Ishikawa (cell line): ENCODE data around the gene COMT.

ENCODE experiments used
- CEBPB ChIP-seq: IDR thresholded peaks from 2 replicates; pipeline ENCODE4 v1.6.1; 2012
- CREB1 ChIP-seq: IDR thresholded peaks from 2 replicates; pipeline ENCODE4 v1.6.1; 2012; ENCODE audit warnings: low read depth
- EGR1 ChIP-seq: IDR thresholded peaks from 2 replicates; pipeline ENCODE4 v1.6.1; 2012
- EP300 ChIP-seq: IDR thresholded peaks from 2 replicates; pipeline ENCODE4 v1.6.1; 2012; ENCODE audit warnings: borderline replicate concordance
- FOXM1 ChIP-seq: IDR thresholded peaks from 2 replicates; pipeline ENCODE4 v1.6.1; 2012; ENCODE audit warnings: low read depth, borderline replicate concordance
- NFIC ChIP-seq: IDR thresholded peaks from 2 replicates; pipeline ENCODE4 v1.6.1; 2012
- RAD21 ChIP-seq: IDR thresholded peaks from 2 replicates; pipeline ENCODE4 v1.6.1; 2012; ENCODE audit warnings: low read depth
- TAF1 ChIP-seq: IDR thresholded peaks from 2 replicates; pipeline ENCODE4 v1.6.1; 2012; ENCODE audit warnings: low read depth, mild to moderate bottlenecking
- TCF12 ChIP-seq: IDR thresholded peaks from 2 replicates; pipeline ENCODE4 v1.6.1; 2012; ENCODE audit warnings: low read depth
- TEAD4 ChIP-seq: IDR thresholded peaks from 2 replicates; pipeline ENCODE4 v1.6.1; 2012
- YY1 ChIP-seq: IDR thresholded peaks from 2 replicates; pipeline ENCODE4 v1.6.1; 2012; ENCODE audit warnings: low read depth
- ZBTB7A ChIP-seq: IDR thresholded peaks from 2 replicates; pipeline ENCODE4 v1.6.1; 2012; ENCODE audit warnings: low read depth
- TF ChIP-seq, protein P1 (sequence below): IDR thresholded peaks from 2 replicates; pipeline ENCODE4 v1.6.1; 2012
- TF ChIP-seq, protein P2 (sequence below): IDR thresholded peaks from 2 replicates; pipeline ENCODE4 v1.6.1; 2012
- TF ChIP-seq, protein P3 (sequence below): IDR thresholded peaks from 2 replicates; pipeline ENCODE4 v1.6.1; 2012; ENCODE audit warnings: low read depth, mild to moderate bottlenecking

The COMT gene

DNA sequence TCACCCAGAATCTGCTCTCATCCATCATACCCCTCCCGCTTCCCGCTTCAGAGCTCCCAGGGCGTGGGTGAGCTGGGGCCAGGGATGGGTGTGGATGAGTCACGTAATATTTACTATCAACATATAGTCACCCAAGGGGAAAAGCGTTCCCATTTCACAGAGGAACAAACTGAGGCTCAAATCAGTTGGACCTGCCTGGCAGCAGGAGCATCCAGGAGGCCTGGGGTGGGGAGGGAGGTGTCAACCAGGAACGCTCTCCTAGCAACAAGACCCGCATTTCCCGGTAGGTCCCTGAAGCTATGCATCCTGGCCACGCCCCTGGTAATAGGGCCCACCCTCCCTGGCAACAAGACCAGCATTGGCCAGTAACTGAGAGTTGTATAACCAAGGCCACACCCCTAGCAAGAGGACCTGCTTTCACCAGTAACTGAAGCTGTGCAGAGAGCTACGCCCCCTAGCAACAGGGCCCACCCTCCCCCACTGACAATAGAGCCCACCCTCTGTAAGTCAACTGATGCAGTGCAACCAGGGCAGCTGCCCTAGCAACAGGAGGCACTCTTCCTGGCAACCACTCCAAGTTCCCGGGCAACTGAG lies 32.8 kb downstream of the COMT start:
- 0 out of 2 replicates have a peak, but pooled peaks have one; percentile 8 for TF ChIP-seq EP300
- TF ChIP-seq CEBPB = no peak
- no peak for TF ChIP-seq TAF1
- TF ChIP-seq RAD21 = no peak
- 0 out of 2 replicates have a peak, but pooled peaks have one; percentile 45 for TF ChIP-seq TCF12
- TF ChIP-seq EGR1 = no peak
- peak; percentile 15; the same call in 1 of the 2 replicates for TF ChIP-seq NFIC
- TF ChIP-seq YY1 = no peak
- TF ChIP-seq, protein P1, sequence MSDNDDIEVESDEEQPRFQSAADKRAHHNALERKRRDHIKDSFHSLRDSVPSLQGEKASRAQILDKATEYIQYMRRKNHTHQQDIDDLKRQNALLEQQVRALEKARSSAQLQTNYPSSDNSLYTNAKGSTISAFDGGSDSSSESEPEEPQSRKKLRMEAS = peak; percentile 31; the same call in 1 of the 2 replicates
- no peak for TF ChIP-seq FOXM1
- peak; percentile 22; the same call in 1 of the 2 replicates for TF ChIP-seq ZBTB7A
- TF ChIP-seq, protein P2, sequence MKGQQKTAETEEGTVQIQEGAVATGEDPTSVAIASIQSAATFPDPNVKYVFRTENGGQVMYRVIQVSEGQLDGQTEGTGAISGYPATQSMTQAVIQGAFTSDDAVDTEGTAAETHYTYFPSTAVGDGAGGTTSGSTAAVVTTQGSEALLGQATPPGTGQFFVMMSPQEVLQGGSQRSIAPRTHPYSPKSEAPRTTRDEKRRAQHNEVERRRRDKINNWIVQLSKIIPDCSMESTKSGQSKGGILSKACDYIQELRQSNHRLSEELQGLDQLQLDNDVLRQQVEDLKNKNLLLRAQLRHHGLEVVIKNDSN = no peak
- TF ChIP-seq CREB1 = no peak
- TF ChIP-seq, protein P3, sequence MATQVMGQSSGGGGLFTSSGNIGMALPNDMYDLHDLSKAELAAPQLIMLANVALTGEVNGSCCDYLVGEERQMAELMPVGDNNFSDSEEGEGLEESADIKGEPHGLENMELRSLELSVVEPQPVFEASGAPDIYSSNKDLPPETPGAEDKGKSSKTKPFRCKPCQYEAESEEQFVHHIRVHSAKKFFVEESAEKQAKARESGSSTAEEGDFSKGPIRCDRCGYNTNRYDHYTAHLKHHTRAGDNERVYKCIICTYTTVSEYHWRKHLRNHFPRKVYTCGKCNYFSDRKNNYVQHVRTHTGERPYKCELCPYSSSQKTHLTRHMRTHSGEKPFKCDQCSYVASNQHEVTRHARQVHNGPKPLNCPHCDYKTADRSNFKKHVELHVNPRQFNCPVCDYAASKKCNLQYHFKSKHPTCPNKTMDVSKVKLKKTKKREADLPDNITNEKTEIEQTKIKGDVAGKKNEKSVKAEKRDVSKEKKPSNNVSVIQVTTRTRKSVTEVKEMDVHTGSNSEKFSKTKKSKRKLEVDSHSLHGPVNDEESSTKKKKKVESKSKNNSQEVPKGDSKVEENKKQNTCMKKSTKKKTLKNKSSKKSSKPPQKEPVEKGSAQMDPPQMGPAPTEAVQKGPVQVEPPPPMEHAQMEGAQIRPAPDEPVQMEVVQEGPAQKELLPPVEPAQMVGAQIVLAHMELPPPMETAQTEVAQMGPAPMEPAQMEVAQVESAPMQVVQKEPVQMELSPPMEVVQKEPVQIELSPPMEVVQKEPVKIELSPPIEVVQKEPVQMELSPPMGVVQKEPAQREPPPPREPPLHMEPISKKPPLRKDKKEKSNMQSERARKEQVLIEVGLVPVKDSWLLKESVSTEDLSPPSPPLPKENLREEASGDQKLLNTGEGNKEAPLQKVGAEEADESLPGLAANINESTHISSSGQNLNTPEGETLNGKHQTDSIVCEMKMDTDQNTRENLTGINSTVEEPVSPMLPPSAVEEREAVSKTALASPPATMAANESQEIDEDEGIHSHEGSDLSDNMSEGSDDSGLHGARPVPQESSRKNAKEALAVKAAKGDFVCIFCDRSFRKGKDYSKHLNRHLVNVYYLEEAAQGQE = no peak
- no peak for TF ChIP-seq TEAD4

DNA sequence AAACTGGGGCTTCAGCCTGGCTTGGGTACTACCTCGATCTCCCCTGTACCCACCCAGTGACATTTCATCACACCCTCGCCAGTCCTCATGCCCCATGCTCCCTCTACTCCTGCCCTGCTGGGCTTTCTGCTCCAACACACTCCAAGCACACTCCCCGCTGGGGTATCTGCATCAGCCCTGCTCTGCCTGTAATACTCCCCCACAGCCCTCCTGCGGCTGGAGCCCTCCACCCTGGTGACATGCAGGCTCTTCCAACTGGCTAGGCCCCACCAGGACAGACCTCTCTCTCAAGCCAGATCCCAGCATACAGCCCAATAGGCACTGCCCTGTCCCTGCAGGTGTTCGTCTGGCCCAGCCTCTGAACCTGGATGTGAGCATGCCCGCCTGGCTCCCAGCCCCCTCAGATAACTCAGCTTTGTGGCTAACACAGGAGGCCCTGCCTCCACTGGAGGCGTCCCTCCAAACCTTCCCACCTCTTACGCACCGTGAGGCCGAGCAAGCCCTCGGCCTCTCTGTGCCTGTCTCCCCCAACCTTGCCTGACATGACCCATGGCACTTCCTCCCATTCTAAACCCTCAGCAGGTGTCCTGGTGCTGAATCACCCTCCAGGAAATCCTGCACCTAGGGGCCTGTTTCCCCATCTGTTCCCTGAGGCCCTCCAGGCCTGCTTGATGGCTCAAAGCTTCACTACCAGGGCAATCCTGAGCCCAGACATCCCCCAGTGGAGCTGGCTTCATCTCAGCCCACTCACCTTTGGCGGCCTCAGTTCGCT lies 33.5 kb downstream of the COMT start:
- TF ChIP-seq, protein P3 = no peak
- 0 out of 2 replicates have a peak, but pooled peaks have one; percentile 2 for TF ChIP-seq ZBTB7A
- peak; percentile 84 for TF ChIP-seq EP300
- TF ChIP-seq TCF12 = peak; percentile 89
- TF ChIP-seq TEAD4 = 0 out of 2 replicates have a peak, but pooled peaks have one; percentile 12
- TF ChIP-seq, protein P2 = no peak
- no peak; the same call in 1 of the 2 replicates for TF ChIP-seq NFIC
- TF ChIP-seq EGR1 = peak; percentile 31; the same call in 1 of the 2 replicates
- TF ChIP-seq CEBPB = no peak; the same call in 1 of the 2 replicates
- TF ChIP-seq RAD21 = peak; percentile 17; the same call in 1 of the 2 replicates
- TF ChIP-seq, protein P1 = peak; percentile 63
- 0 out of 2 replicates have a peak, but pooled peaks have one; percentile 24 for TF ChIP-seq TAF1

DNA sequence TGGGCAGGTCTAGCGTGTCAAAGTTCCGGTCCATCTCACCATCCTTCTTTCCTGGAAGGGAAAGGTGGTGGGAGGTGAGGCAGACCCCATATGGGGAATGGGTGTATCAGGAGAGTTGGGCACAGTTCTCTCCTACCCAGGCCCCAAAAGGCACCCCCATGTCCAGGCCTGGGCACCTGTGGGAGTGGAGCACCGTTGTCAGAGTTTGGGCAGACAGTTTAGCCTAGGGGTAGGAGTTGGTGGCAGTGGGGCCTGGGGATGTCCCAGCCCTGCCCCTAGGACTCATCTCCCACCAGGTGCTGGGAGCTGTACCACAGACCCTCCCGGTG lies 34.1 kb downstream of the COMT start:
- TF ChIP-seq EGR1 (no peak), TCF12 (no peak; the same call in 1 of the 2 replicates), NFIC (no peak), TAF1 (no peak), CEBPB (no peak)
- TF ChIP-seq, protein P1 = no peak

DNA sequence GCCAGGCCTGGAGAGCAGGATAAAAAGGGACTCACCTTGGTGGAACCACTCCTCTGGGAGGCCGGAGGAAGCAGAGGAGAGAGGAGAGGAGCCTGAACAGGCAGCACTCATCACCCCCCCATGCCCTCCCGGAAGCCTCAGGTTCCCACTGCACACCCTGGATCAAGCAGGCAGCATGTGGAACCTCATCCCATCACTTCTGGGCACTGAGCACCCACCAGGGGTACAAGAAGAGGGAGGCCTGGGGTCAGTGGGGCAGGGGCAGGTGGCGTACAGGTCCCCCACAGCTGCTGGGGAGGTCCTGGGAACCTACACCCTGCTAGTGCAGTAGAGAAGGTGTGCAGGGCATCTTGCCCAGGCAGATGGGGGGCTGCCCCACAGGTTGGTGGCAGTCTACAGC lies 35.1 kb downstream of the COMT start:
- TF ChIP-seq NFIC (no peak), RAD21 (no peak), ZBTB7A (no peak), TEAD4 (no peak), YY1 (no peak), TAF1 (no peak), TCF12 (no peak)
- TF ChIP-seq, protein P3 = no peak
- TF ChIP-seq, protein P2 = no peak
